Measurements from ENCODE around the gene SPRR2E.
"Not testable (repeated sequence)": the region's sequence is repeated elsewhere in the genome, so short reads cannot be mapped to it uniquely, and the experiment has no call there.

The SPRR2E gene

DNA sequence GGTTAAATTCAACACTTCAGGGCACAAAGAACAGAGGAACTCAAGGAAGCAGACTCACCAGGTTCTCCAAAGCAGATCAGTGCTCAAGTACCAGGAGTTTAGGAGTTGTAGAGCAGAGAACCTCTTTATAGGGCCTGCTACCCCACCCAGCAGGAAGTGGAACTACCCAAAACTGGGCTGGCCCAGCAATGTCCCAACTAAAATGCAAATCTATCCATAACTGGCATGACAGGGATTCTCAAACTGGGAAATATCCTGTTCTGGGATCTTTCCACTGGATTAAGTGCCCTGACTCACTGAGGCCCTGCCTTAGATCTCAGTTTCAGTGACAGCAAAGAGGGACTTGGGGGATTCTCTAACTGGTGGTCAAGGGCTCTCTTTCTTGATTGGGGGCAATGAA lies at the start of gene SPRR2E:
SPRR2E (minus strand) TSS at position 101 of the 400 bp plus-strand sequence. CDS start 775 bp downstream, outside the sequence.
- in situ Hi-C loops (cut with MboI; ENCODE audit: low sequenced_read_pairs): no loop called here

DNA sequence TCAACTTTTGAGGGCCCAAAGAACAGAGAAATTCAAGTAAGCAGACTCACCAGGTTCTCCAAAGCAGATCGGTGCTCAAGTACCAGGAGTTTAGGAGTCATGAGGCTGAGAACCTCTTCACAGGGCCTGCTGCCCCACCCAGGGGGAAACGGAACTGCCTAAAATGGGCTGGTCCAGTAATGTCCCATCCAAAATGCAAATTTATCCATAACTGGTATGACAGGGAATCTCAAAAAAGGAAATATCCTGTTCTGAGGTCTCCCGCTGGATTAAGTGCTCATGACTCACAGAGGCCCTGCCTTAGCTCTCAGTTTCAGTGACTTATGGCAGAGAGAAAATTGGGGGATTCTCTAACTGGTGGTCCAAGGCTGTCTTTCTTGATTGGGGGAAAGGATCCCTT lies 47.1 kb upstream of the SPRR2E start:
- in situ Hi-C loops (cut with MboI; ENCODE audit: low sequenced_read_pairs): no loop called here

DNA sequence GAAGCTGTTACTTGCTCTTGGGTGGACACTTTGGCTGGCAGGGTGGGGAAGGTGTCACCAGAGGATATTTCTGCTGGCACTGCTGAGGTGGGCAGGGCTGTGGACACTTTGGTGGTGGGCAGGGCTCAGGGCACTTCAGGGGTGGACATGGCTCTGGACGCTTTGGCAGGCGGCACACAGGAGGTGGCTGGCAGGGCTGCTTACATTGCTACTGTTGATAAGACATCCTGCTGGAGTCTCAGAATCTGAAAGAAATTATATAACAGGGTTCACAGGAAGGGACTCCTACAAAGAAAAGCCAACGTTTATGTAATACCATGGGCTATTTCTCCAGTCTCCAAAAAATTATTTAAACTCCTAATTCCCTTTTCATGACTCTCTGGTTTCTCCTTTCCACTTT lies 46.2 kb upstream of the SPRR2E start:
- in situ Hi-C loops (cut with MboI; ENCODE audit: low sequenced_read_pairs): no loop called here

DNA sequence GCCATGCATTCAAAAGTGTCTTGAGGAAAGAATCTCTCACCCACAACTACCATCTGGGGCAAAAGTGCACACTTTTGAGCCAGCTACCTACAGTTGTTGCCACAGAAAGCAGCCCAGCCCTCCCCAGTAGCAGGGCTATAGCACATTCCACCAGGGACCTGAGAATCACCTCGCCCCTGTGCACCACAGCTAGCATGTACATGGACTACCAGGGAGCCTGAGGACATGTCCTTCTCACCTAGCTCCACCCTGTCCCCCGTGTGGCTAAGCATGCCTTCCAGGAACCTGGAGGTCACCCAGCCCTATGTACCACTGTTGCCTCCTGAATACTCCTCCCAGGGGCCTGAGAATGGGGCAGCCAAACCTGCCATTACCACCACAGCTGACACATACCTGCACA lies 39.4 kb upstream of the SPRR2E start:
- in situ Hi-C loops (cut with MboI; ENCODE audit: low sequenced_read_pairs): no loop called here

DNA sequence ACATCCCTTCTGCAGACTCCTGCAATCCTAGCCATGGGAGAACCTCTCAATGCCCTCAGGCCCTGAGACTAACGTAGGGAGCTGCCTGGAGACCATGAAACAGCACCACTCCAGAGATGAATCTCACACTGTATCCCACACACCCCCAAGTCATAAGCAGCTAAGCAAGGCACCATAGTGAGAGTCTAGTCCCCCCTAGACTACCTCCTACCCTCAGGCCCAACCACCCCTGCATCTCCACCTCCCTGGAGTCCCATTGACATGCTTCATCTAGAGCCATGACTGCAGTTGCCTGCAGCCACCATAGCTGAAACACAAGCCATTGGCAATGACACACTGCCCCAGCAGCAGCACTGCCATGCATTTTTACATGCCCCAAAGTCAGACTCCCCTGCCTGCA lies 38.9 kb upstream of the SPRR2E start:
- in situ Hi-C loops (cut with MboI; ENCODE audit: low sequenced_read_pairs): no loop called here

DNA sequence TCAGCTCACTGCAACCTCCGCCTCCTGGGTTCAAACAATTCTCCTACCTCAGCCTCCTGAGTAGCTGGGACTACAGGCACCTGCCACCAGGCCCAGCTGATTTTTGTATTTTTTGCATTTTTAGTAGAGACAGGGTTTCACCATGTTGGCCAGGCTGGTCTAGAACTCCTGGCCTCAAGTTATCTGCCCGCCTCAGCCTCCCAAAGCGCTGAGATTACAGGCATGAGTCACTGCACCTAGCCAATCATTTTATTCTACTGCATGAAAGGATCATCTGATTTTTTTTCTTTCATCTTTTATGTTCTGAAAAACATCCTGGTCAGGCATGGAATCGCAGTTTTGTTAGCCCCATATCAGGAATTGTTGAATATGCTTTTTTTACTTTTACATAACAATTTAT lies 34.4 kb upstream of the SPRR2E start:
- in situ Hi-C loops (cut with MboI; ENCODE audit: low sequenced_read_pairs): not testable (repeated sequence)

DNA sequence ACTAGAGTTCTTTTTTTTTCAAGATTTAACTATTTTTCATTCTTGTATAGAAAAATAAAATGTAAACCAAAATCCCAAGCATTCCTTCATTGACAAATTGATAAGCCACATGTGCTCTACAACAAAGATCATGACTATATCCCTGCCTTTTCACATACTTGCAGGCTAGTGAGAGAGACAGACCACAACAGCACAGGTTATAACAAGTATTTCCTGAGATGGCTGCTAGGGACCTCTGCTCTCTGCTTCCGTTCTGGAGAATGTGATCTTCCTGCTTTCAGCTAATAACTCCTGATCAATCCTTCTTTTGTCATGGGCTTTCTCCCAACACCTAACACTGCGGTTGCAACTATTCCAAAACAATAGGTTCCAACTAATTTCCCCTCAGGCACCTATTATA lies 33.0 kb upstream of the SPRR2E start:
- in situ Hi-C loops (cut with MboI; ENCODE audit: low sequenced_read_pairs): no loop called here

DNA sequence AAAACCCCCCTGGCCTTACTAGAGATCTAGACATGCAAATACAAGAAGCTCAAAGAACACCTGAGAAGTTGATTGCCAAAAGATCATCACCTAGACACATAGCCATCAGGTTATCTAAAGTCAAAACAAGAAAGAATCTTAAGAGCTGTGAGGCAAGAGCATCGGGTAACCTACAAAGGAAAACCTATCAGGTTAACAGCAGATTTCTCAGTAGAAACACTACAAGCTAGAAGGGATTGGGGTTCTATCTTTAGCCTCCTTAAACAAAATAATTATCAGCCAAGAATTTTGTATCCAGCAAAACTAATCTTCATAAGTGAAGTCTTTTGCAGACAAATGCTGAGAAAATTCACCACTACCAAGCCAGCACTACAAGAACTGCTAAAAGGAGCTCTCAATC lies 31.2 kb upstream of the SPRR2E start:
- in situ Hi-C loops (cut with MboI; ENCODE audit: low sequenced_read_pairs): no loop called here

DNA sequence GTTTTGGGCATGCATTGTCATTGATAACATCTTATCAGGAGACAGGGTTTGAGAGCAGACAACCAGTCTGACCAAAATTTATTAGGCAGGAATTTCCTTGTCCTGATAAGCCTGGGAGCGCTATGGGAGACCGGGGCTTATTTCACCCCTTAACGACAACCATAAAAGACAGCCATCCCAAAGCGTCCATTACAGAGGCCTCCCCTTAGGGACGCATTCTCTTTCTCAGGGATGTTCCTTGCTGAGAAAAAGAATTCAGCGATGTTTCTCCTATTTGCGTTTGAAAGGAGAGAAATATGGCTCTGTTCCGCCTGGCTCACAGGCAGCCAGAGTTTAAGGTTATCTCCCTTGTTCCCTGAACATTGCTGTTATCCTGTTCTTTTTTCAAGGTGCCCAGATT lies 29.5 kb upstream of the SPRR2E start:
- in situ Hi-C loops (cut with MboI; ENCODE audit: low sequenced_read_pairs): not testable (repeated sequence)

DNA sequence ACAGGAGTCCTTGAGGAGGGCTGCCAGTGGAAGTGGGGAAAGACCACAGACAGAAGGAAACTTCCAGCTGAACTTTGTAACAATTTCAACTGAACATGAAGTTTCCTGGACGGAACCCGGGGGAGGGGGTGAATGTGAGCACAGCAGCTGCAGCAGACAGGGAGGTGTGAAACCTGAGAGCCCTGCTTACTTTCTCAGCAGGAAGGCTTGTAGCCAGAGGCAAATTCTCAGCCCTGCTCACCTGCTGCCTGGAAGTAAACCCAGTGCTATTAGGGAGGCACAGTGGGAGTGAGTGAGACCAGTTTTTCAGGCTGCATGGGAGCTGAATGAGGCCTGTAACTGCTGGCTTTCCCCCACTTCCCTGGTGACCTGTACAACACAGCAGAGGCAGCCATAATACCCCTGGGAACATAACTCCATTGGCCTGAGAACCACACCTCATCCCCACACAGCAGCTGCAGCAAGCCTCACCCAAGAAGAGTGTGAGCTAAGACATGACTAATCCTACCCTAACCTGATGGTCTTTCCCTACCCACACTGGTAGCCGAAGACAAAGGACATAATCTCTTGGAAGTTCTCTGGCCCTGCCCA lies 28.6 kb upstream of the SPRR2E start:
- in situ Hi-C loops (cut with MboI; ENCODE audit: low sequenced_read_pairs): no loop called here

DNA sequence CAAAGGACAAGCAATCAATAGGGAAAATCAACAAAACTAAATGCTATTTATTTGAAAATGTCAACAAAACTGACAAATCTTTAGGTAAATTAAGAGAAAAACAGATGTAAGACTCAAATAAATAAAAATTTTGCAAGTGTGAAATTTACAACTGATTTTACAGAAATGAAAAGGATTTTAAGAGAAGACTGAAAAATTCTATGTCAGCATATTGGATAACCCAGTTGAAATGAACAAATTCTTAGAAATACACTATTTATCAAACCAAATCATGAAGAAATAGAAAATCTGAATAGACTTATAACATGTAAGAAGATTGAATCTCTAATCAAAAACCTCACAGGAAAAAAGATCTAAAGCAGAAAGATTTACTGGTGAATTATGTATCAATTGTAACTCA lies 26.6 kb upstream of the SPRR2E start:
- in situ Hi-C loops (cut with MboI; ENCODE audit: low sequenced_read_pairs): no loop called here

DNA sequence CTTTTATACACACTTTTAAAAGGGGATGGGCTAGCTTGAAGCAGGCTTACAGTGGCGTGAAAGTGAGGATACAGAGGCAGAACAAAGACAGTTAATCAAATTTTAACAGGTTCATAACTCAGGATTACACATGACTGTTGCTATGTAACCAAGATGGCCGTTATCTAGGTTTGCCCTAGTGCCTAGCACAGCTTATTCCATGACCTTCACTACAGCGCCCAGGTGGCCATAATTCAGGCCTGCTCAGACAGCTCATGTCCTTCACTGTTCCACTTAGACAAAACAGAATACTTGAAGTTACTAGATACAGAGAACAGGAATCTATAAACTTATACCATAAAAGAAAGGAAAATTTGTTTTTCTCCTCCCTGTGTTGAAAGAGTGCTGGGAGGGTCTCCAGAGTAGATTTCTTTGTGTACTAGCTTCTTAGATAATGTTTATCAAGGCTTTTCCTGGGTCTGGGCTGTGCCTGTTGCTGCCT lies 25.2 kb upstream of the SPRR2E start:
- in situ Hi-C loops (cut with MboI; ENCODE audit: low sequenced_read_pairs): no loop called here

DNA sequence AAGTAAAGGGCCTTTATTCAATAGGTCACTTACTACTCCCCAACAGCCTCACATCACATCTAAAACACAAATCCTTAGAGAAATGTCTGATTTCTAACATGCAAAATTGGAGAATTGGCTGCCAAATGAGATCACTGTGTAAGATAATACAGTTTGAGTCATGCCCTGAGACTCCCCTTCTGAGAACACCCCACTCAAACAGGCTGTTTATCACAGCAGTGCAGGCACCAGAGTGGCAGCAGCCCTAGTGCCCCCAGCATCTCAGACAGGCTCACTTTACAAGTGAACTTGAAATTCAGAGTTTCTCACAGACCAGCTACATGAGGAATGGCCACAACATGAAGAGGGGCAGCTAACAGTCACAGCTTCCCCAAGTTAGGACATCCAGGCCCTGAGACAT lies 20.9 kb upstream of the SPRR2E start:
- in situ Hi-C loops (cut with MboI; ENCODE audit: low sequenced_read_pairs): not testable (repeated sequence)

DNA sequence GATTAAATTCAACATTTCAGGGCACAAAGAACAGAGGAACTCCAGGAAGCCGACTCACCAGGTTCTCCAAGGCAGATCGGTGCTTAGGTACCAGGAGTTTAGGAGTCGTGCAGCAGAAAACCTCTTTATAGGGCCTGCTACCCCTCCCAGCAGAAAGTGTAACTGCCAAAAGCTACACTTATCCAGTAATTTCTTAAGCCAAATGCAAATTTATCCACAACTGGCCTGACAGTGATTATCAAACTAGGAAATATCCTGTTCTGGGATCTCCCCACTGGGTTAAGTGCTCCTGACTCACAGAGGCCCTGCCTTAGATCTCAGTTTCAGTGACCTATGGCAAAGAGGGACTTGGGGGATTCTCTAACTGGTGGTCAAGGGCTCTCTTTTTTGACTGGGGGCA lies 19.1 kb upstream of the SPRR2E start, which contains the start of gene SPRR2F:
SPRR2F (minus strand) TSS at position 101 of the 400 bp plus-strand sequence. CDS start 783 bp downstream, outside the sequence.
- in situ Hi-C loops (cut with MboI; ENCODE audit: low sequenced_read_pairs): no loop called here

DNA sequence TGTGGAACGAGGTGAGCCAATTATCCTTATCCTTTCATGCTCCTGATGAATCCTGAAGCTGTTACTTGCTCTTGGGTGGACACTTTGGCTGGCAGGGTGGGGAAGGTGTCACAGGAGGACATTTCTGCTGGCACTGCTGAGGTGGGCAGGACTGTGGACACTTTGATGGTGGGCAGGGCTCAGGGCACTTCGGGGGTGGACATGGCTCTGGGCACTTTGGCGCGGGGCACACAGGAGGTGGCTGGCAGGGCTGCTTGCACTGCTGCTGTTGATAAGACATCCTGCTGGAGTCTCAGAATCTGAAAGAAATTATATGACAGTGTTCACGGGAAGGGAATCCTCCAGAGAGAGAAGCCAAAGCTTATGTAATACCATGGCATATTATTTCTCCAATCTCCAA lies 18.1 kb upstream of the SPRR2E start:
- in situ Hi-C loops (cut with MboI; ENCODE audit: low sequenced_read_pairs): not testable (repeated sequence)

DNA sequence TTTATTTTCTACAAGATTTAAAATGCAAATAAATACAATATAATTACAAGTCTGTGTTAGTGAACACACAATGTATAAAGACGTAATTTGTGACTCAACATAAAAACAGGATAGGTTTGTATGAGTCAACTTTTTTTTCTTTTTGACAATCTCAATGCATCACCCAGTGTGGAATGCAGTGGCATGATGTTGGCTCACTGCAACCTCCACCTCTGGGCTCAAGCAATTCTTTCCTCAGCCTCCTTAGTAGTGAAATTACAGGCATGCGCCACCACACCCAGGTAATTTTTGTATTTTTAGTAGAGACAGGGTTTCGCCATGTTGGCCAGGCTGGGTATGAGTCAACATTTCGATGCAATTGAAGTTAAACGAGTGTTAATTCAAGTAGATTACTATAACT lies 5.9 kb upstream of the SPRR2E start:
- in situ Hi-C loops (cut with MboI; ENCODE audit: low sequenced_read_pairs): no loop called here

DNA sequence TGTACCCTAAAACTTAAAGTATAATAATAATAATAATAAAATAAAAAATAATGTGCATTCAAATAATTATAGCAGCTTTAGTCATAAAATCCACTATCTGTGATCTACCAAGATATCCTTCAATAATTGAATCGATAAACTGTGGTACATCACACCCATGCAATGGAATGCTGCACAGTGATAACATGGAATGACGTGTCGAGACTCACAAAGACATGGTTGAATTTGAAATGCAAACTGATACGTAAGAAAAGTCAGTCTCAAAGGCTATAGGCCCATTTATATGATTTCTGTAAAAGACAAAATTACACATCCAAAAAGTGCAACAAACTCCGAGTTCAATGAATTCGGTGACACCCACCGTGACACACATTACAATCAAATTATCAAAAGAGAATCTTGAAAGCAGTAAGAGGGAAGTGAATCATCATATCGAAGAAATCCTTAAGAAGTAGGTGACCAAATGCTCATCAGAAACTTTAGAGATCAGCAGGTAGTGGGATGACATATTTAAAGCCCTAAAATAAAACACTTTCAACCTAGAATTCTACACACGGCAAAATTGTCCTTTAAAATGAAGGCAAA lies 5.2 kb upstream of the SPRR2E start:
- in situ Hi-C loops (cut with MboI; ENCODE audit: low sequenced_read_pairs): no loop called here

DNA sequence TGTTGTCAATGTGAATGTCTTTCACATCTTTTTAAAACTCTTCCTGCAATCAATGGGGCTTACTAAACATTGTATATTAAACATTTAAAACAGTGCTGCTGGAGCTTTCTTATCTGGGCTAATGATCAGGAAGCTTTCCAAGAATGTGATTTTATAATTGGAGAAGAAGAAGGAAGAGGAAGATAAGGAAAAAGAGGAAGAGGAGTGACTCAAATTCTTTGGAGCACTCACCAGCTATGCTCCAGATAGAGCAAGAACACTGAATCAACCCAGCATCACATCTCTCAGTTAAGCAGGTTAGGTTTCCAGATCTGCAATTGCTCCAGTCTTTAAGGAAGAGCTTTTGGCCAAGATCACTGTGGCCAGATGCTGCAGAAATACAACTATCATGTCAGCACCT lies 1.4 kb upstream of the SPRR2E start:
- in situ Hi-C loops (cut with MboI; ENCODE audit: low sequenced_read_pairs): no loop called here

DNA sequence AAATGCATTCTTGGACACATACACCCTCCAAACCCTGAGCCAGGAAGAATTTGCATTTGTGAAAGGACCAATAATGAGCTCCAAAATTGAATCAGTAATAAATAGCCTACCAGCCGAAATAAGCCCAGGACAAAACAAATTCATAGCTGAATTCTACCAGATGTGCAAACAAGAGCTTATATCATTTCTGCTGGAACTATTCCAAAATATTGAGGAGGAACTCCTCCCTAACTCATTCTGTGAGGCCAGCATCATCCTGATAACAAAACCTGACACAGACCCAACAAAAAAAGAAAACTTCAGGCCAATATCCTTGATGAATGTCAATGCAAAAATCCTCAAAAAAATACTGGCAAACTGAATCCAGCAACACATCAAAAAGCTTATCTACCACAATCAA lies 6.7 kb downstream of the SPRR2E start:
- in situ Hi-C loops (cut with MboI; ENCODE audit: low sequenced_read_pairs): no loop called here

DNA sequence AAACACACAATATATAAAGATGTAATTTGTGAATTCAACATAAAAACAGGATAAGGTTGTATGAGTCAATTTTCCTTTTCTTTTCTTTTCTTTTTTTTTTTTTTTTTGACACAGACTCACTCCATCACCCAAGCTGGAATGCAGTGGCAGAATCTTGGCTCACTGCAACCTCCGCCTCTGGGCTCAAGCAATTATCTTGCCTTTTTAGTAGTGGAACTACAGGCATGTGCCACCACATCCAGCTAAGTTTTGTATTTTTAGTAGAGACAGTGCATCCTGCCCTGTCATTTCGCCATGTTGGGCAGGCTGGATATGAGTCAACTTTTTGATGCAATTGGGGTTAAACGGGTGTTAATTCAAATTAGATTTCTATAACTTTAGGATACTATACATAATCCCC lies 12.6 kb downstream of the SPRR2E start:
- in situ Hi-C loops (cut with MboI; ENCODE audit: low sequenced_read_pairs): no loop called here

DNA sequence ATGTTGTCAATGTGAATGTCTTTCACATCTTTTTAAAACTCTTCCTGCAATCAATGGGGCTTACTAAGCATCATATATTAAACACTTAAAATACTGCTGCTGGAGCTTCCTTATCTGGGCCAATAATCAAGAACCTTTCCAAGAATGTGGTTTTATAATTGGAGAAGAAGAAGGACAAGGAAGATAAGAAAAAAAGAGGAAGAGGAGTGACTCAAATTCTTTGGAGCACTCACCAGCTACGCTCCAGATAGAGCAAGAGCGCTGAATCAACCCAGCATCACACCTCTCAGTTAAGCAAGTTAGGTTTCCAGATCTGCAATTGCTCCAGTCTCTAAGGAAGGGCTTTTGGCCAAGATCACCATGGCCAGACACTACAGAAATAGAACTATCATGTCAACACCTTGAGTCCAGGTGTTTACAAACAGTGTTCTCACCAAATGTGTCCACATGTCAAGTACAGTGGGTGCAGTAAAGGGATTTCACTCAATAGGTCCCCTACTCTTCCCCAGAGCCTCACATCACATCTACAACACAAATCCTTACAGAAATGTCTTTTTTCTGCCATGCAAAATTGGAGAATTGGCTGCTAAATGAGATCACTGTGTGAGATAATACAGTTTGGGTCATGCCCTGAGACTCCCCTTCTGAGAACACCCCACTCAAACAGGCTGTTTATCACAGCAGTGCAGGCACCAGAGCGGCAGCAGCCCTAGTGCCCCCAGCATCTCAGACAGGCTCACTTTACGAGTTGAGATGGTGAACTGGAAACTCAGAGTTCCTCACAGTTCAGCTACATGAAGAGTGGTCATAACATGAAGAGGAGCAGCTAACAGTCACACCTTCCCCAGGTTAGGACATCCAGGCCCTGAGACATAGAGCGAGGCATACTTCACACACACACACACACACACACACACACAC lies 21.3 kb downstream of the SPRR2E start:
- in situ Hi-C loops (cut with MboI; ENCODE audit: low sequenced_read_pairs): no loop called here

DNA sequence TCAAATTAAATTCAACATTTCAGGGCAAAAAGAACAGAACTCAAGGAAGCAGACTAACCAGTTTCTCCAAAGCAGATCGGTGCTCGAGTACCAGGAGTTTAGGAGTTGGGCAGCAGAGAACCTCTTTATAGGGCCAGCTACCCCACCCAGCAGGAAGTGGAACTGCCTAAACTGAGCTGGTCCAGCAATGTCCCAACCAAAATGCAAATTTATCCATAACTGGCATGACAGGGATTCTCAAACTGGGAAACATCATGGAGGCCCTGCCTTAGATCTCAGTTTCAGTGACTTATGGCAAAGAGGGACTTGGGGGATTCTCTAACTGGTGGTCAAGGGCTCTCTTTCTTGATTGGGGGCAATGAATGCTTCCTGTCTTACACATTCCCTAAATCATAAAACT lies 22.8 kb downstream of the SPRR2E start, which contains the start of gene SPRR2B:
SPRR2B (minus strand) TSS at position 101 of the 400 bp plus-strand sequence. CDS start 772 bp downstream, outside the sequence.
- in situ Hi-C loops (cut with MboI; ENCODE audit: low sequenced_read_pairs): no loop called here
